Osteoblast (primary cell): ENCODE results near the gene FNBP1. TPM values are rescaled to one million over a fixed set of nuclear protein-coding genes. Genes with fewer than 3 reads are reported as not detected.
A peak's percentile ranks its signal among the peaks of the same experiment; 100 is the strongest.
"Not testable (repeated sequence)": the region's sequence is repeated elsewhere in the genome, so short reads cannot be mapped to it uniquely, and the experiment has no call there.

Source experiments
- DNase-seq: peaks from one replicate; pipeline ENCODE4 v3.0.0; 2011; ENCODE audit warnings: low spot score, mixed read lengths; ENCODE audit not compliant: insufficient read length; ENCODE audit errors: missing footprints
- H2AFZ ChIP-seq: 2 replicates; pipeline ENCODE4 v1.6.0; 2011; ENCODE audit warnings: mild to moderate bottlenecking, low read length
- H3K27ac ChIP-seq: 2 replicates; pipeline ENCODE4 v1.5.1; 2011; ENCODE audit warnings: mild to moderate bottlenecking, low read depth, low read length, moderate library complexity
- H3K27me3 ChIP-seq: 2 replicates; pipeline ENCODE4 v1.6.0; 2012; ENCODE audit warnings: mild to moderate bottlenecking, control low read depth, inconsistent platforms, low read length, moderate library complexity; ENCODE audit not compliant: insufficient read depth
- H3K36me3 ChIP-seq: 2 replicates; pipeline ENCODE4 v1.5.1; 2011; ENCODE audit warnings: mild to moderate bottlenecking, low read length, control low read depth, moderate library complexity; ENCODE audit not compliant: insufficient read depth
- H3K4me1 ChIP-seq: 2 replicates; pipeline ENCODE4 v1.5.1; 2011; ENCODE audit warnings: mild to moderate bottlenecking, low read length, control low read depth, moderate library complexity; ENCODE audit not compliant: insufficient read depth
- H3K4me2 ChIP-seq: 2 replicates; pipeline ENCODE4 v1.6.0; 2011; ENCODE audit warnings: mild to moderate bottlenecking, low read length; ENCODE audit not compliant: insufficient read depth
- H3K4me3 ChIP-seq: fragments of 200-600 bp; sonication (generic); 3 replicates; pipeline ENCODE4 v1.5.1; 2012; ENCODE audit warnings: mild to moderate bottlenecking, low read length, inconsistent platforms; ENCODE audit not compliant: insufficient read depth
- H3K79me2 ChIP-seq: 2 replicates; pipeline ENCODE4 v1.6.0; 2012; ENCODE audit warnings: mild to moderate bottlenecking, low read length, control low read depth, inconsistent platforms; ENCODE audit not compliant: insufficient read depth
- H3K9me3 ChIP-seq: 2 replicates; pipeline ENCODE4 v1.5.1; 2011; ENCODE audit warnings: low read depth, low read length, control low read depth
- H4K20me1 ChIP-seq: 2 replicates; pipeline ENCODE4 v1.6.0; 2012; ENCODE audit warnings: mild to moderate bottlenecking, low read length, control low read depth; ENCODE audit not compliant: insufficient read depth
- total RNA-seq: library from RNA; depleted of rRNA; stranded (reverse); fragments of >200 nt; gene quantifications from 2 replicates; pipeline ENCODE4 v1.2.3, GENCODE V29; 2012
- TF ChIP-seq, protein P1 (sequence below): IDR thresholded peaks from 2 replicates; pipeline ENCODE4 v1.5.1; 2011; ENCODE audit warnings: mild to moderate bottlenecking, low read depth, low read length, moderate library complexity; ENCODE audit errors: extremely low read depth

Gene FNBP1
- total RNA-seq, 1 donor = 31.8 TPM

- H3K36me3 ChIP-seq = peaks cover 3% of the 10 kb centered on the region
- H3K4me1 ChIP-seq = peaks cover 4% of the 10 kb centered on the region
- no peak for DNase-seq
- TF ChIP-seq, protein P1, sequence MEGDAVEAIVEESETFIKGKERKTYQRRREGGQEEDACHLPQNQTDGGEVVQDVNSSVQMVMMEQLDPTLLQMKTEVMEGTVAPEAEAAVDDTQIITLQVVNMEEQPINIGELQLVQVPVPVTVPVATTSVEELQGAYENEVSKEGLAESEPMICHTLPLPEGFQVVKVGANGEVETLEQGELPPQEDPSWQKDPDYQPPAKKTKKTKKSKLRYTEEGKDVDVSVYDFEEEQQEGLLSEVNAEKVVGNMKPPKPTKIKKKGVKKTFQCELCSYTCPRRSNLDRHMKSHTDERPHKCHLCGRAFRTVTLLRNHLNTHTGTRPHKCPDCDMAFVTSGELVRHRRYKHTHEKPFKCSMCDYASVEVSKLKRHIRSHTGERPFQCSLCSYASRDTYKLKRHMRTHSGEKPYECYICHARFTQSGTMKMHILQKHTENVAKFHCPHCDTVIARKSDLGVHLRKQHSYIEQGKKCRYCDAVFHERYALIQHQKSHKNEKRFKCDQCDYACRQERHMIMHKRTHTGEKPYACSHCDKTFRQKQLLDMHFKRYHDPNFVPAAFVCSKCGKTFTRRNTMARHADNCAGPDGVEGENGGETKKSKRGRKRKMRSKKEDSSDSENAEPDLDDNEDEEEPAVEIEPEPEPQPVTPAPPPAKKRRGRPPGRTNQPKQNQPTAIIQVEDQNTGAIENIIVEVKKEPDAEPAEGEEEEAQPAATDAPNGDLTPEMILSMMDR = no peak
- peaks cover 13% of the 10 kb centered on the region for H3K79me2 ChIP-seq
- no peak overlapping the region for H3K4me3 ChIP-seq
- H3K9me3 ChIP-seq = no peaks in the 10 kb centered on the region
- H3K4me2 ChIP-seq = no peak overlapping the region
- H2AFZ ChIP-seq = no peak overlapping the region
- no peaks in the 10 kb centered on the region for H4K20me1 ChIP-seq
- no peaks in the 10 kb centered on the region for H3K27me3 ChIP-seq
- no peak overlapping the region for H3K27ac ChIP-seq
Measured at GRCh38 chr9:129981180-129981907, 61.6 kb downstream of the FNBP1 start.

GRCh38 chr9:129980224-129980623, 62.8 kb downstream of the FNBP1 start:
- H3K36me3 ChIP-seq, H3K27ac ChIP-seq, H3K4me1 ChIP-seq, H3K4me2 ChIP-seq, H3K4me3 ChIP-seq, H2AFZ ChIP-seq, H4K20me1 ChIP-seq, H3K9me3 ChIP-seq, H3K27me3 ChIP-seq: not testable (repeated sequence)
- H3K79me2 ChIP-seq = peaks cover 11% of the 10 kb centered on the region
- peak; percentile 72 for DNase-seq

DNA sequence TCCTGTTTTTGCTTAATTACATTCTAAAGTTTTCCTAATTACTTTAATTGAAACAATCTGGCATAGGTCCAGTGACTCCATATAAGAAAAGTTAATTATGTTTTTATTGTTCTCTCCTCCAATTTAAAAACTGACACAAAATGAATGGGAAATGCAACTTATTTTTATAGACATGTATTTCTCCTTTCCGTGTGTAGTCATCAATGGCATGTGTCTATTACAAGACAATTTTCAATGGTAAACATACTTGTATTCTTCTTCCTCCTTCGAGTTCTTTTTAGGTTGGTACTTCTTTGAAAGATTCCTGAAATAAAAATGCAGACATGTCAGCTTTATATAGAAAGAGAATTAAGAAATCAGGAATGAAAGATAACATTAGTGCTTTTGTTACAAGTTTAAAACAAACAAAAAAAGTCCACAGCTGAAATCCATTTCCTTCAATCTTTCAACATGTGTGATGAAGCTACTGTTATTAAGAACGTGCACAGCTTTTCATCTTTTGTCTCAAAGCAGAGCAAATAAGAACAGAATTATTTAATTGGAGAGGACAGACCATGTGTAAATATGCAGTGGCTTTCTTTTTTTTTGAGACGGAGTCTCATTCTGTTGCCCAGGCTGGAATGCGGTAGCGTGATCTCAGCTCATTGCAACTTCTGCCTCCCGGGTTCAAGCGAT, 63.8 kb downstream of the FNBP1 start:
- Histone ChIP-seq H3K36me3 (peaks cover 3% of the 10 kb centered on the region), H2AFZ (no peak overlapping the region), H4K20me1 (no peaks in the 10 kb centered on the region), H3K27ac (no peak overlapping the region), H3K4me1 (peaks cover 3% of the 10 kb centered on the region), H3K4me2 (no peak overlapping the region), H3K27me3 (no peaks in the 10 kb centered on the region), H3K9me3 (no peaks in the 10 kb centered on the region), H3K4me3 (no peak overlapping the region), H3K79me2 (peaks cover 3% of the 10 kb centered on the region)
- no peak for DNase-seq
- TF ChIP-seq, protein P1 = no peak

DNA sequence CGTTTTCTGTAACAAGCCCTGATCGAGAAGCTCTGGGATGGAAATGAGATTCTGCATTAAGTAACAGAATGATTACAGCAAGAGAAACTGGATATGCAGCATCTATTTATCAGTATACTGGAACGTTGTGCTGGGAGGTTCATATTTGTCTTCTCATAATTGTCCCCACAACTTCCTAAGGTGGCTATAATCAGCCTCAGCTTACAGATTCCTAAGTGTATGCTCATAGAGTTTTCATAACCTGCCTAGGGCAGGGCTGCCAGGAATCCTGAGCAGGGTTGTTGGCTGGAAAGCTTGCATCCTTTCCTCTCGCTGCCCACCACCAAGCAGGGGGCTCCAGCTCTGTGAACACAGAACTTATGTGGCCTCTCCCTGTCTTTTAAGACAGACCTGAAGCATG, 70.2 kb downstream of the FNBP1 start:
- no peak overlapping the region for H3K4me2 ChIP-seq
- H3K4me3 ChIP-seq = no peak overlapping the region
- TF ChIP-seq, protein P1 = no peak

More for the DNA sequence above, 70.2 kb downstream of the FNBP1 start:
- Histone ChIP-seq H3K9me3 (no peaks in the 10 kb centered on the region), H3K27ac (no peak overlapping the region), H4K20me1 (no peaks in the 10 kb centered on the region), H3K79me2 (no peaks in the 10 kb centered on the region), H3K27me3 (no peaks in the 10 kb centered on the region), H3K36me3 (no peaks in the 10 kb centered on the region), H3K4me1 (peaks cover 4% of the 10 kb centered on the region), H2AFZ (no peak overlapping the region)
- DNase-seq = peak; percentile 35
